ENCODE results near the gene CD63.

Gene CD63

DNA sequence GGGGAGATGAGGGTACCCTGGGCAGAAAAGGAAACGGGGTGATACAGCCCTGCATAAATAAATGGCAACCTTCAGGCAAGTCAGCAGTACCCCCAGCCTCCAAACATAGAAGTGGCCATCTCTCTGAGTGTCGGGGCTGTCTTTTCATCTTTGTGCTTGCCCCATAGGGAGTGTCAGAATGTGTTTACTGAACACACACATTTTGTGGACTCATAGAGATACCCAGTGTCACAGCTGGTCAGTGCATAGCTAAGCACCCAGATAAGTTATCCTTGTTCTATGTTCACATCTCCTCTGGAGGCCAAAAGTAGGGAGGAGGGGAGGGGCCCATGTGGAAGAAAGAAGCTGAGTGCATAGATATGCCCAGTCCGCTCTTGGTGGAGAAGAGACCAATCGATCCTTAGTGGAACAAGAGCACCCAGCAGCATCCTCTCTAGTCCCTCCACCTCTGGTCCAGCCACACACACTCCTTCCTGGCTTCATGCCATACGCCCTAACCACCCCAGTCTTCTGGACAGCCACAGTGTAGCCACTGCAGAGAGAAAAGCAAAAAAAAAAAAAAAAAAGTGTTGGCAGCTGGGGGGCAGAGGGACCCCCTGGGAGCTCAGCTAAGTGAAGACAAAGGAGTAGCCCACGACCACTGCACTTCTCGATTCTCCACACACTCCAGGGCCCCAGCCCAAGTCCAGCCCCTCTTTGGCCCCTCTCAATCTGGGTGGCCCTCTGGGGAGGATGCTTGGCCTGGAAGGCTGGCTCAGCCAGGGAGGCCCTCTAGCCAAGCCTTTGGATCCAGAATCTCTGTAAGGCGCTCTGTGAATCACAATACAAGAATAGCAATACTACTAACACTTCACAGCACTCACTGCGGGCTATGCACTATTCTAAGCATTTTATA lies 23.7 kb downstream of the CD63 start:
- DNase-seq (ENCODE audit: low read depth), result no peak

DNA sequence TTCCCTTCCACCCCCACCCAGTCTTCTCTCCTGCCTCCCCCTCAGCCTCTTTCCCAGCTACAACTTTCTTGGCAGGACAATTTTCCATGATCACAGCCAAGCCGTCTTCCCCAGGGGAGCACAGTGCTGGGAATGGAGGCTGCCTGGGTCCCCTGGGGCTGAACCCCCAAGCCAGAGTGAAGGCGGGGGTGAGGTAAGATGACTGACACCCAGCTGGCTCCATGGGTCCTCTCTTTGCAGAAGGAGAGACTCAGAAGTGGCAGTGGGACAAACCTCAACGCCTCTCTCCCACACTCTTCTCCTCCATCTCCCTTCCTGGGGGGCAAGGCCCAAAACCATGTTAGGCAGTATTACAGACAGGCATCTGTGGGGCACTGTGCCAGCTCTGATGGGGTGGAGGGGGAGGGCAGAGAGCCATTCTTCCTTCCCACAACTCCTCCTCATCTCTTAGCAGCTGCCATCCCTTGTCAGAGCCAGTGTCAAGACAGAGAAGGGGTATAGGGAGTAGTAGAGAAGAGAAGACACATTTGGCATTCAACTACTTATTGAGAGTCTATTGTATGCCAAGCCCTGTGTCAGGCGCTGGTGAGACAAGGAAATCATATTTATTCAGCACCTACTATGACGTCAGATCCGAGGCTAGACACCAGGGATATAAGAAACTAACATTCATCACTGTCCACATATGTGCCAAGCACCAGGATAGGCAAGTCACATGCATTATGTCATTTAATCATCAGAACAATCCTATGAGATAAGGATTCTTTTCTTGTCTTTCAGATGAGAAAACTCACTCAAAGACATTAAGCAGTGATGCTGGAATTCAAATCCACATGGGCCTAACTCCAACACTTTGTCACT lies 24.7 kb downstream of the CD63 start:
- no peak for DNase-seq (ENCODE audit: low read depth)

DNA sequence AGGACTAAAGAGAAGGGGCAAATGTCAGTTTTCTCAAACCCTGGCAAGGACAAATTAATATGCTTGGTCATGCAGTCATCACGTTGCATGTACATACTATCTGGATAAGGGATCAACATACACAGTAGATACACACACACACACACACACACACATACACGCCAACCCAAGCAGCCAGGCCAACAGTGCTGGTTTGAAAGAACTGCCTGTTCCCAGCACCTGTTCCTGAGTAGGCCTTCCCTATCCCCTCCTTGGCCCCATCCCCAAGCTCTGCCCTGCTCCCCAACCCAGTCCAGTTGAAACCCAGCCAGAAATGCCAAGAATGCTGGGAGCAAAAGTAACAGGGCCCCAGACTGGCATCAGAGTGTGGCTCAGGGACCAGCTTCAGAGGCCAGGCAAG lies 25.5 kb downstream of the CD63 start:
- DNase-seq (ENCODE audit: low read depth), result no peak

DNA sequence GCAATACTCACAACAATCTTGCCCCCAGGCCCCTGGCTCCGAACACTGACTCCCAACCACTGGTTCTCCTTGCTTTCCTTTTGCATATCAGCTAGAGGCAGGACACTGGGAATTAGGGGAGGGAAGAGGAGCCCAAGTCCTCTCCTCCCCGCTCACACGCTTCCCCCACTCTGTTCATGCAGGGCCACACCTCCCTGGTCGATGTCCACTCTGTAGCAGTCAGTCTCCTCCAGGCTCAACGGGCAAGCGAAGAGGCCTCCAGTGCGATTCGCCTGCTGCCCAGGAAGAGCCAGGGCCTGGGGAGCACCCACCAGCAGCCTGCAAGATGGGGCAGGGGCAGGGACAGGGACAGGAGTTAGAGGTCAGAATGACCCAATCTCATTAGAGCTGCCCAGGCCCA lies 25.9 kb downstream of the CD63 start:
- no peak for DNase-seq (ENCODE audit: low read depth)

DNA sequence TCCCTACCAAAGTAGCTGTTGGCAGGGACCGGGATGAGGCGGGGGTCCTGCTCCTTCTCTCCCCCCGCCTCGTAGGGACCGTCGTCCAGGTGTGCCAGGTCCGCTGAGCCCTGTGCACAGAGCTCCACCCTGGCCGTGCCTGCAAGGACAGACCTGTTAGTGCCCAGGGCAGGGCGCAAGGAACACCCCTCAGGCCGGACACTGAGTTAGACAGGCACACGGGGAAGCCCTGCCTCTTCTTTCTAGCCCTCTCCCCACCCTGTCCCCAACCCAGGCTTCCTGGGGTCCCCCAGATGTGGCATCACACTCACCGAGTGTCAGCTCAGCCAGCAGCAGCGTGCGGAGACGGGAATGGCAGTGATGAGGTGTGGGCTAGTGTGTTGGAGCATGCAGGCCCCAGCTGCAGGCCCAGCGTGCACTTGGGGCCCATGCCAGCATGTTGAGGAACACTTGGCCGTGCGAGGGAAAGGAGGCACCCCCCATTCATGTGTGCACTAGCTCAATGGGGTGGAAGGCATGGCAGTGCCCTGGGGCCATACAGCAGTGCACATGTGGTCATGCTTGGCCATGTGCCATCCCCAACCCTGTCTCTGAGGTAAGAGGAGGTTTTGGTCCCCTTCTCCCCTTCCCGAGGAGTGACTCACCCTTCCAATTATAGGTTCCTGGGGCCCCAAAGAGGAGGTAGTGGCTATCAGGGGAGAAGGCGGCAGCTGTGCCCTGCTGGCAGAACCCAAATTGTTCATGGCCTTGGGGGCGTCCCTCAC lies 28.4 kb downstream of the CD63 start:
- DNase-seq (ENCODE audit: low read depth), result no peak

DNA sequence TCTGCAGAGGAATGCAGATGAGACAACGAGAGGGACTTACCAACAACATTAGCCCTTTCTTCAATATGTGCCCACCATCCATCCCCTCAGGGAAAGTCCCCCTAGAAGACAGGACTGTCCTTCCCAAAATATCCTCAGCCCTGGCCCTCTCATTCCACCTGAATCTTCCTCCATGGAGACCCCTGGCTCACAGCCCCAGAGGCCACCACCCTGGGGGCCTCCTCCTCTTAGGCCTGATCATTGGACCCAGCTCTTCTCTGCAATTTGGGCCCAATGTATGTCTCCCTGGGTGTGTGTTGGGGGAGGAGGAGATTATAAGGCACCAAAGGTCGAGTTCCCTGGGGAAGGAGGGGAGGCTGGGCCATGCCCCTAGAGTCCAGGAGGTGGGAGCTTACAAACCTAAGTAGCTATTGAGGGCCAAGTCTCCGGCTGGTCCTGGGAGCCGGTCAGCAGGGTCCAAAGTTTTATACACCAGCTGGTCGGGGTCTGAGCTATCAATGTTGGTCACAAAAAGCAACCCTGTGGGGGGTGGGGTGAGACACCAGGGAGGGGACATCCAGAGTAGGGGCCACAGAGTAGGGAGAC lies 29.2 kb downstream of the CD63 start:
- DNase-seq (ENCODE audit: low read depth), result no peak

DNA sequence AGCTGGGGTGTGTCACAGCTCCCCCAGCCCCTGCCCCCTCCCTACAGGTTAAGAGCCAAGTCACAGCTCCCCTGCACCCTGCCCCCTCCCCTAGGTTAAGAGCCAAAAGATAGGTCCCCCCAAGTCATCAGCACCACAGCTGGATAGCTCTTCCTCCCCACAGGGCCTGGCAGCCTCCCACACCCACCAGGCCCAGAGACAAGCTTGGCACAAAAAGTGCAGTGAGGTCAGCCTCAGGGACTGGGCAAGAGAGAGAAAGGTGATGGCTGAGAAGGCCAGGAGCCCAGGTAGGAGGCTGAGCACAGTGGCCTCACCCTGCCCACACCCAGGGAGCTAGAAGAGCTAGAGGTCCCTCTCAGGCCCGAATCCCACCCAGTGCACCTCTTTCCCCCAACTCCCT lies 29.8 kb downstream of the CD63 start:
- DNase-seq (ENCODE audit: low read depth), result no peak

DNA sequence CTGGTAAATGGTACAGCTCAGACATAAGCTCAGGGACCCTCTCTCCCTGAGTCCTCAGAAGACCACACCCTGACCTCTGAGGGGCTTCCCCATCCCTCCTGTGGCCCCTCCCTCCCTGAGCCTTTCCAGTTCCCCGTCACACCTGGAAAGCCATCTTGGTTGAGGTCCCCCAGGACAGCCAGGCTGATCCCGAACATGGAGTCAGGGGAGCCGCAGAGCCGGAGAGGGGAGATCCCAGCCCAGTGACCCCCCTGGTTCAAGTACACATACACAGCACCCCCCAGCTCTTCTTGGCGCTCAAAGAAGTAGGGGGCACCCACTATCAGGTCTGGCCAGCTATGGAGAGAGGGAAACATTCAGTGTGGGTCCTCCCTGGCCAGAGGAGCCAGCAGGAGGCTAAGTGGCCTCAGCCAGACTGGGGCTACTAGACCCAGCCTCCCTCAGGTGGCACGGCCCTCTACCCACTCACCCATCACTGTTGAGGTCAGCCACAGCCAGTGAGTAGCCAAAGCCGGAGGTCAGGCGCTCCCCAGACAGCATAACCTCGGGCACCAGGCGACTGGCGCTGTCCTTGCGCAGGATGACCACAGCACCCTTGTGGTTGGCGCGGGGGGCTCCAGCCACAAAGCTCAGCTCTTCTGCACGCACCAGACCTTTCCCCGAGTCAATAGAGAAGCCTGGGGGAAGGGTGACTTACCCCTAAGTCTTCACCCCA lies 30.4 kb downstream of the CD63 start:
- no peak for DNase-seq (ENCODE audit: low read depth)

DNA sequence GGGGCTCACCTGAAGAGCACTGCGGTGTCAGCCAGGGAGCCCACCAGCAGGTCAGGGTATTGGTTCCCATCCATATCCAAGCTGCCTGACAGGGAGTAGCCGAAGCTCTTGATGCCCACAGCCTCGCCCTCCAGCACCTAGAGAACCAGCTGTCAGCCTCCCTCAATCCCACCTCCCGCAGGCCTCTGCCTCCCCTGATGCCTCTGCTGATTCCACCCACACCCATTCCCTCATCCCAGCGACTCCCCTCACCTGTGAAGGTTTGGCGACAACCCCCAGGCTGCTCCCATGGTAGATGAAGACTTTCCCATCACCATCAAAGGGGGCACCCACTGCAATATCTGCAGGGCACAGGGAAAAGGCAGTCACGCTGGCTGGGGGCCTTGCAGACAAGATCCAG lies 31.1 kb downstream of the CD63 start:
- DNase-seq (ENCODE audit: low read depth), result no peak

DNA sequence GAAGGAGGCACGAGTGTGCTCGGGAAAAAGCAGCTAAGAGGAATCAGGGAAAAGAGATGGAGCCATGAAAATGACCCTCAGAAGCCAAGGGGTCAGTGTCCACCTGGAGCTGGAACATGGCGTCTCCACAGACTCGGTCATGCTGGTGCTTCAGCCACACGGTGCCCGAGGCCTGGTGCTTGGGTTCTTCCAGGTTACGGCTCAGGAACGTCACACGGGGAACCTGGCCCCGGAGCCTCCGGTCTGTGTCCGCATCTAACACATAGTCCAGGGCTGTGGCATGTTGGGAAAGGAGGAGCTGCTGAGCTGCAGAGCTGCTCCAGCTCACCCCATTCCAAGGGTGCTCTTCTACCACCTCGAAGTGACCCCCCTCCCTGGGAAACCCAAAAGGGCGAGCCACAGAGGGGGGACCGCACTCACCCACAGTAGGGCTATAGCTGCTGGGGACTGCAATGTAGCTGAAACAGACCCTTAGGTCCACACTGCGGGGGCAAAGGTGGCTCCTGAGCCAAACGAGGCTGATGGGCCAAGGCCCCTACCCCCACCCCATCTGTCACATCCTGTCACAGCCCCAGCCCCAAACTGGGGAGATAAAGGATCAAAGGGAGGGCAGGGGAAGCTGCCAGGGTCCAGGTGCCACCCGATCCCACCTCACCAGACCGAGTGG lies 31.9 kb downstream of the CD63 start:
- DNase-seq (ENCODE audit: low read depth), result no peak

DNA sequence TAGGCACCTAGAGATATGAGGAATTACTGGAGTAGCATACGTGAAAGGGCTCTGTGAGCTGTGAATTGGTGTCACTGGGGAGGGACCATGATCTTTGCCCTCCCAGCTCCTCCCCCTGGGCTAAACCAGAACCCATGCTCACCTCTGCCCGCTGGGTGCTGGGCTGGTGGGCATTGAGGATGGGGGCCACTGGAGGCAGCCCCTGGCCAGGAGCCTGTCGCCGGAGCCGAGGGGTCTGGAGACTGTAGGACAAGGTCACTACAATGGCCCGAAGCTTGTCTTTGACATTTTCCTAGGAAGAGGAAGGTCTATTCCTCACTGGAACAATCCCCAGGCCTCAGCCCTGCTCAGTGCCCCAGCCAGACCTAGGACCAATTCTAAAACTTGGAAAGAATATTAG lies 32.7 kb downstream of the CD63 start:
- no peak for DNase-seq (ENCODE audit: low read depth)

DNA sequence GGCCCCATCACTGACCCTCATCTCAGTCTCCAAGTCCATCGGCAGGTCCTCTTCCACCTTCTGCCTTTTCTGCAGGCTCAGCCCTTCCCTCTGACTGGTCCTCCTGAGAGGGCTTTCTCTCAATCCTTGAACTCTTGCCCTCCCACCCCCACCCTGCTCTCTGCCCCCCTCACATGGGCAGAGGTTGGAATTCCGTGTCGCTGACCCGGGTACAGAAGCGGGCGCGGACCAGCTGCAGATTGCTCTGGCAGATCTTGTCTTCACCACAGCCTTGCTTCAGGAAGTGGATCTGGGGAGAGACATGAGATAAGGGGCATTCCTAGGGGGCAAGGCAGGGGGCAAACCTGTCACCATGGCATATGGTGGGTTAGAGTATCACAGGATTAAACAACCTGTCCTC lies 33.5 kb downstream of the CD63 start:
- no peak for DNase-seq (ENCODE audit: low read depth)

DNA sequence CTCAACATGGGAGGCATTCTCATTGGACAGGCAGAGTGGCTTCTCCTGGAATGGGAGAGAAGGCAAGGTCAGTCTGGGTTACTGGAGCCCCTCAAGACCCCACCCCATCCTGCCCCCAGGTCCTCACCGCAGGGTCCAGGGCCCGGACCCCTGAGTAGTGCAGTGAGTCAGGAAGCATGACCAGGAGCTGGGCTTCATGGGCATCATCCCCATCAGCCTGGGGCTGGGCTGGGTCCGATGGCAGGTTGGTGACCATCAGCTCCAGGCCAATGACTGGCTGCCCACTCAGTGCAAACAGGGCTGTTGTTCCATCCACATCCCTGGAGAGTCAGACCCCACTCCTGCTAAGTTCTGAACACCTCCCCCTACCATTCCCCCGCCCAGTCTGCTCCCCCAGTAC lies 34.2 kb downstream of the CD63 start:
- no peak for DNase-seq (ENCODE audit: low read depth)

DNA sequence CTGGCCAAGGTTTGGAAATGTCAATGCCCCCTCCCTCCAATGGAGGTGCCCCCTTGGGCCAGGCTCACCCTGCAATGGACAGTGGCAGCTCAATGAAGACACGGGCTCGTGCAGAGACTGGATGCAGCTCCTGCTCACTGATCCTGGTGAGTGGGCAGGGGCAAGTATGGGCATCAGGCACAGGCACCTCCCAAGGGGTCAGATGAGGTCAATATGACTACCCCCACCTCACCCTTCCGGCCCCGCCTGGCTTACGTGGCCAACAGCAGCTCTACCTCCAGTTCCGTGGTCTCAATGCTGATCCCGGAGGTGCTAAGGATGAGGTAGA lies 34.7 kb downstream of the CD63 start:
- DNase-seq (ENCODE audit: low read depth), result no peak

DNA sequence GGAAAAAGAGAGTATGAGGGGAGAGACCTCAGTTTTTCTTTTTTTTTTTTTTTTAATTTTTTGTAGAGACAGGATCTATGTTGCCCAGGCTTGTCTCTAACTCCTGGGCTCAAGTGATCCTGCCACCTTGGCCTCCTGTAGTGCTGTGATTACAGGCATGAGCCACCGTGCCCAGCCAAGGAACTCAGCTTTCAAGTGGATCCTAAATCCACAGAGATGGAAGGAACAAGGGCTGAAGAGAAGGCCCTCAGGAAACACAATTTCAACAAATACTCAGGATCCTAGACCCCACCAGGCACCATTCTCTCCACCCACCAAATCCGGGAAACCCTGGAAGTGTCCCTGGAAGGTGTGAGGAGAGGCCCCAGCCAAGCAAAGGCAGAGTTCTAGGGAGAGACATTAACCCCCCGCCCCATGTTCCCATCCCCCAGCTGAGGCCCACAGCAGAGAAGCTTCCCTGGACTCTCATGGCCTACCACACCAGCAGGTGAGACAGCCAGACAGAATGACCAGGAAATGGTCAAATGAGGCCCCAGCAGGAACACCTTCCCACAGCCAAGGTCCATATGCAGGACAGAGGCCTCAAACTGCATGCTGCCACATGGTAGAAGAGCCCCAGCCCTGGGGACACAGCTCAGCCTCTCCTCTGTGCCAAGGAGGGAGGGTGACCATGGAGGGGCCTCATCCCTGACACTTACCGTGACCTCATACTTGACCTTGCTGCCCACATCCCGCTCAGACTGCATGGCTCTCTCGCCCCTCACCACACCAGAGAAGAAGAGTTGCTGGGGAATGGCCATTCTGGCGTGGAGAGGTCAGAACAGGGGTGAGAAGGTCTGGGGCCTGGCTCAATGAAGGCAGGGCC lies 35.3 kb downstream of the CD63 start:
- DNase-seq (ENCODE audit: low read depth), result no peak

DNA sequence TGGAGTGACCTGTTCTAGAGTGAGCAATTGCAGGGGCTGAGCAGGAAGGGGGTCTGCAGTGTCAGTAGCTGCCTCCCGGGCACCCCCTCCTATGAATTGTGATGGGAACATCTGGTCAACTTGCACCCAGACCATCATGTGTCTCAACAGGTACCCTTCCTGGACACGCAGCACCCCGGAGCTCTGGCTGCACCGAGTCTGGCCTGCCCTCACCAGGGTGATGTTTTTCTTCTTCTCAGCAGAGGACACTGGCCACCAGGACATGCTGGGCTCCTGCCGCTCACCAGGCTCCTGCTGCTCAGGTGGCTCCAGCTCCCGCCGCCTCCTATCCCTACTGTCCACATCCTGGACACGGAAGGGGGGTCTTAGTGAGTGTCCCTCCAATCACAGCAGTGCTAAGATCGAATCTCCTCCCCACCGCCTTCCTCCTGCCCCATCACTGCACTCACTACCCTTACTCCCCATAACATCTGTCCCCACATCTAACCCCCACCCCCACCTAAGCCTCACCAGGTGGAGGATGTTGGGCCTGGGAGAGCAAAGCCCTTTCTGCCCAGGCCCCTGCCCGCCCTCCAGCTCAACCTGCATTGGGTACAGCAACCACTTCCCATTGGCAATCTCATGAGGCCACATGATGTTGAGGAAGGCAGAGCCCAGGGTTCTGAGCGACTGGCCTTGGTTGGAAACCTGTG lies 36.0 kb downstream of the CD63 start:
- DNase-seq (ENCODE audit: low read depth), result no peak

DNA sequence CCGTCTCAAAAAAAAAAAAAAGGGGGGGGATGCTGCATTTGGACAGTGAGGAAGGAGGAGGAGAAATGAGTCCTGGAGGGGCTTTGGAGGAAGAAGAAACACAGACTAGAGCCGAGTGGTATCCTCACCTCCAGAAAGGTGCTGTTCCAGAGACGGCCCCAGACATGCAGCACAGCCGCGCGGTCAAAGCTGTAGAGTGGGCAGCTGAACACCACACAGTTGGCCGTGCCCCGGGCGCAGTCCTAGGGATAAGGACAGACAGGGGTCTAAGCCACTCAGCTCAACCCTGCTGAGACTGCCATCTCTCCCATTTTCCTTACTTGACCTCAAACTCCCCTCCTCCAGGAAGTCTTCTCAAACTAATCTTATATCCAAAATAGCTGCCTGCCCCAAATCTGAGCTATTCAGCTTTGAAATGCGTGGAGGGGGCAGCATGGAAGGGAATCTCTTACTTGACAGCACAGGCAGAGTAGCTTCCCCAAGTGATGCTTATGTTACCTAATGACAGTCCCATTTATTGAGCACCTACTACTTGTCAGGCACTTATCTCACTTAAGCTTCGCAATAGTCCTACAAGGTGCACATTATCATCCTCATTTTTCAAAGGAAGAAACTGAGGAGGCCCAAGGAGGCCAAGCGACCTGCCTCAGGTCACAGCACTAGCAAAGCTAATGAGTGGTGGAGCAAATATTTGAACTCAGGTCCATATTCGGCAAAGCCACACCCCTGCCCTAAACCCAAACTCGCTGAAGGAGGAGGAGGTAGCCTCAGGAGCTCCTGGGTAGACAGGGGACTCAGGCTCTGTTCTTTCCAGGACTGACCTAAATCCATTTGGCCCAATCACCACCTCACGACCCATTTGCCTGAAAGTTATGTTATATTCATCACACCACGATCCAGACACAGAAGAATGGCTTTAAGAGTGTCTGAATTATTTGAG lies 39.8 kb downstream of the CD63 start:
- no peak for DNase-seq (ENCODE audit: low read depth)

DNA sequence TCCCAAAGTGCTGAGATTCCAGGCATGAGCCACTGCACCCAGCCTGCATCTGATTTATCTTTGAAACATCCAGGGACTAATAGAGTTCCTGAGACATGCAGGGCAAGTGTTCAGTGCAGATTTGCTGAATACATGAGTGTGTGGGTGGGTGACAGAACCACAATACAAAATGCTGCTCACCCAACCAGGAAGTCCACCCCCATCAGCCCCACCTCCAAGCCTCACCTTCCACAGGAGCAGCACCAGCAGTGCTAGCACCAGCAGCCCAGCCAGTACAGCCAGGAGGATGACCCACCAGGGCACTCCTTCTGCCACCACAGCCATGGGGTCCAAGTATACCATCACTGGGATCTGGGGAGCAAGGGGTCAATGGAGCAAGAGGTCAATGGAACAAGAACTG lies 41.1 kb downstream of the CD63 start:
- DNase-seq (ENCODE audit: low read depth), result no peak

Measured in activated T-helper 1 cell treated with Interleukin-2 at 50 U/mL for 16 hours (primary cell).